ENCODE measurements around the gene NAPSA. TPM values are rescaled to one million over a fixed set of nuclear protein-coding genes. Genes with fewer than 3 reads are reported as not detected.

NAPSA gene
- total RNA-seq, 6 experiments from 2014 or later, result 0.19 to 2.2 (median 1.0) TPM

GRCh38 chr19:50323782-50324133 lies 41.7 kb downstream of the NAPSA start:
- H3K27ac ChIP-seq, result no peak overlapping the region
- intact Hi-C loops (cut with DNase I), result no loop called here
- no peaks in the 10 kb centered on the region for H3K27me3 ChIP-seq
- TF ChIP-seq POLR2A (IDR thresholded peaks at IDR 0.05) (no peak), CTCF (IDR thresholded peaks at IDR 0.05) (no peak)
- no peaks in the 10 kb centered on the region for H3K36me3 ChIP-seq
- peaks cover 0 to 13% (median 3%) of the 10 kb centered on the region in 4 donors for H3K4me1 ChIP-seq
- no peaks in the 10 kb centered on the region for H3K9me3 ChIP-seq
- ATAC-seq (no peak), DNase-seq (no peak)
- whole genome bisulfite sequencing (ENCODE audit: insufficient coverage, low coverage, low lambda C conversion rate, missing lambda C conversion rate), result 89% methylated on average over 5 of the region's 12 CpGs
- H3K4me3 ChIP-seq, result no peak overlapping the region

- ATAC-seq, result no peak
- H3K27ac ChIP-seq, result no peak overlapping the region
- no peak overlapping the region for H3K4me3 ChIP-seq
- intact Hi-C loops (cut with DNase I), result no loop called here
- no peaks in the 10 kb centered on the region for H3K27me3 ChIP-seq
- WGBS (ENCODE audit: insufficient coverage, low coverage, low lambda C conversion rate, missing lambda C conversion rate), result 89% methylated on average over 9 of the region's 55 CpGs
- H3K36me3 ChIP-seq, result no peaks in the 10 kb centered on the region
- H3K9me3 ChIP-seq, result no peaks in the 10 kb centered on the region
- H3K4me1 ChIP-seq, result peaks cover 0 to 13% (median 3%) of the 10 kb centered on the region in 4 donors
- DNase-seq, result no peak
- no peak for TF ChIP-seq POLR2A (IDR thresholded peaks at IDR 0.05)
- no peak for TF ChIP-seq CTCF (IDR thresholded peaks at IDR 0.05)
These were observed 42.3 kb downstream of the NAPSA start for GRCh38 chr19:50322931-50323781.

GRCh38 chr19:50322234-50322633 lies 43.2 kb downstream of the NAPSA start:
- H3K4me1 ChIP-seq, result peaks cover 0 to 13% (median 3%) of the 10 kb centered on the region in 4 donors
- ATAC-seq (no peak), DNase-seq (no peak)
- no peak overlapping the region for H3K4me3 ChIP-seq
- no peaks in the 10 kb centered on the region for H3K27me3 ChIP-seq
- TF ChIP-seq CTCF (IDR thresholded peaks at IDR 0.05), result no peak
- no peak for TF ChIP-seq POLR2A (IDR thresholded peaks at IDR 0.05)
- H3K27ac ChIP-seq, result no peak overlapping the region
- no peaks in the 10 kb centered on the region for H3K9me3 ChIP-seq
- H3K36me3 ChIP-seq, result no peaks in the 10 kb centered on the region
- intact Hi-C loops (cut with DNase I), result no loop called here
- WGBS (ENCODE audit: insufficient coverage, low coverage, low lambda C conversion rate, missing lambda C conversion rate), result 78% methylated on average over 9 of the region's 12 CpGs

GRCh38 chr19:50321831-50322230 lies 43.6 kb downstream of the NAPSA start:
- no peaks in the 10 kb centered on the region for H3K27me3 ChIP-seq
- intact Hi-C loops (cut with DNase I), result no loop called here
- H3K36me3 ChIP-seq, result no peaks in the 10 kb centered on the region
- peaks cover 0 to 13% (median 3%) of the 10 kb centered on the region in 4 donors for H3K4me1 ChIP-seq
- ATAC-seq (no peak), DNase-seq (no peak)
- no peak overlapping the region for H3K27ac ChIP-seq
- no peak overlapping the region for H3K4me3 ChIP-seq
- no peaks in the 10 kb centered on the region for H3K9me3 ChIP-seq
- TF ChIP-seq POLR2A (IDR thresholded peaks at IDR 0.05) (no peak), CTCF (IDR thresholded peaks at IDR 0.05) (no peak)
- WGBS (ENCODE audit: insufficient coverage, low coverage, low lambda C conversion rate, missing lambda C conversion rate), result 67% methylated on average over 1 of the region's 4 CpGs

Data from right lobe of liver (tissue), 6 donors.